Measurements from ENCODE around the gene MIEF1. TPM values are rescaled to one million over a fixed set of nuclear protein-coding genes. Genes with fewer than 3 reads are reported as not detected.

The MIEF1 gene
- total RNA-seq, 1 experiment from 2014 or later, result 29.9 TPM

DNA sequence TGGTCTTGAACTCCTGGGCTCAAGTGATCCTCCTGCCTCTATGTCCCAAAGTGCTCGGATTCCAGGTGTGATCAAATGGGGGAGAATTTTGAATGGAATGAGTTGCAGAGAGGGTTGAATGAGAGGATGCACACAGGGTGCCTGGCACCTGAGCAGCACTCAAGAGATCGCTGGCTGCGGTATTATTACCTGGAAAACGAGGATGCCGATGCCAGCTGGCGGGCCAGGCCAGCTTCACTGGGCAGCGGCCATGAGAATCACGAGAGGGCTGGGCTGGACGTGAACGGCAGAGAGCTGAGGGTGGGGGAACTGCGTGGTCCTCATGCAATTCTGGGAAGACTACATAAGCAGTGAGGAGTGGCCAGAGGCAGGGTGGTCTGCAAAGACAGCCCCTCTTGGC lies 42.4 kb upstream of the MIEF1 start:
- Histone ChIP-seq H3K36me3 (ENCODE audit: control insufficient read depth, insufficient read depth, low read length) (no peaks in the 10 kb centered on the region), H3K27ac (ENCODE audit: low read length) (no peak overlapping the region), H3K9me3 (ENCODE audit: control insufficient read depth, insufficient read depth, low read depth, low read length) (no peaks in the 10 kb centered on the region), H3K4me3 (ENCODE audit: low read depth in 2 of 2, low read length in 2 of 2) (no peak overlapping the region), H3K4me1 (ENCODE audit: control insufficient read depth, insufficient read depth, low read length) (no peaks in the 10 kb centered on the region), H3K27me3 (ENCODE audit: control insufficient read depth, insufficient read depth, low read length) (no peaks in the 10 kb centered on the region)
- DNase-seq (ENCODE audit: low read depth, low spot score) (no peak), ATAC-seq (no peak)
- BruUV-seq (replicated peaks), result no TSS peak
- ChIA-PET CTCF (no interaction called here), POLR2A (no interaction called here)
- intact Hi-C loops (cut with micrococcal nuclease; ENCODE audit: unreplicated experiment) (no loop called here), in situ Hi-C loops (cut with HindIII; ENCODE audit: low pct_unique_long_range_greater_than_20kb, low sequenced_read_pairs) (no loop called here)
- TF ChIP-seq, protein P1, sequence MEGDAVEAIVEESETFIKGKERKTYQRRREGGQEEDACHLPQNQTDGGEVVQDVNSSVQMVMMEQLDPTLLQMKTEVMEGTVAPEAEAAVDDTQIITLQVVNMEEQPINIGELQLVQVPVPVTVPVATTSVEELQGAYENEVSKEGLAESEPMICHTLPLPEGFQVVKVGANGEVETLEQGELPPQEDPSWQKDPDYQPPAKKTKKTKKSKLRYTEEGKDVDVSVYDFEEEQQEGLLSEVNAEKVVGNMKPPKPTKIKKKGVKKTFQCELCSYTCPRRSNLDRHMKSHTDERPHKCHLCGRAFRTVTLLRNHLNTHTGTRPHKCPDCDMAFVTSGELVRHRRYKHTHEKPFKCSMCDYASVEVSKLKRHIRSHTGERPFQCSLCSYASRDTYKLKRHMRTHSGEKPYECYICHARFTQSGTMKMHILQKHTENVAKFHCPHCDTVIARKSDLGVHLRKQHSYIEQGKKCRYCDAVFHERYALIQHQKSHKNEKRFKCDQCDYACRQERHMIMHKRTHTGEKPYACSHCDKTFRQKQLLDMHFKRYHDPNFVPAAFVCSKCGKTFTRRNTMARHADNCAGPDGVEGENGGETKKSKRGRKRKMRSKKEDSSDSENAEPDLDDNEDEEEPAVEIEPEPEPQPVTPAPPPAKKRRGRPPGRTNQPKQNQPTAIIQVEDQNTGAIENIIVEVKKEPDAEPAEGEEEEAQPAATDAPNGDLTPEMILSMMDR (IDR thresholded peaks at IDR 0.05), result no peak
- no peak for TF ChIP-seq POLR2AphosphoS5 (IDR thresholded peaks at IDR 0.05; ENCODE audit: low read depth, low read length)
- TF ChIP-seq SIN3A (IDR thresholded peaks at IDR 0.05; ENCODE audit: borderline replicate concordance, insufficient read depth, low read depth, low read length), result no peak
- TF ChIP-seq, protein P2, sequence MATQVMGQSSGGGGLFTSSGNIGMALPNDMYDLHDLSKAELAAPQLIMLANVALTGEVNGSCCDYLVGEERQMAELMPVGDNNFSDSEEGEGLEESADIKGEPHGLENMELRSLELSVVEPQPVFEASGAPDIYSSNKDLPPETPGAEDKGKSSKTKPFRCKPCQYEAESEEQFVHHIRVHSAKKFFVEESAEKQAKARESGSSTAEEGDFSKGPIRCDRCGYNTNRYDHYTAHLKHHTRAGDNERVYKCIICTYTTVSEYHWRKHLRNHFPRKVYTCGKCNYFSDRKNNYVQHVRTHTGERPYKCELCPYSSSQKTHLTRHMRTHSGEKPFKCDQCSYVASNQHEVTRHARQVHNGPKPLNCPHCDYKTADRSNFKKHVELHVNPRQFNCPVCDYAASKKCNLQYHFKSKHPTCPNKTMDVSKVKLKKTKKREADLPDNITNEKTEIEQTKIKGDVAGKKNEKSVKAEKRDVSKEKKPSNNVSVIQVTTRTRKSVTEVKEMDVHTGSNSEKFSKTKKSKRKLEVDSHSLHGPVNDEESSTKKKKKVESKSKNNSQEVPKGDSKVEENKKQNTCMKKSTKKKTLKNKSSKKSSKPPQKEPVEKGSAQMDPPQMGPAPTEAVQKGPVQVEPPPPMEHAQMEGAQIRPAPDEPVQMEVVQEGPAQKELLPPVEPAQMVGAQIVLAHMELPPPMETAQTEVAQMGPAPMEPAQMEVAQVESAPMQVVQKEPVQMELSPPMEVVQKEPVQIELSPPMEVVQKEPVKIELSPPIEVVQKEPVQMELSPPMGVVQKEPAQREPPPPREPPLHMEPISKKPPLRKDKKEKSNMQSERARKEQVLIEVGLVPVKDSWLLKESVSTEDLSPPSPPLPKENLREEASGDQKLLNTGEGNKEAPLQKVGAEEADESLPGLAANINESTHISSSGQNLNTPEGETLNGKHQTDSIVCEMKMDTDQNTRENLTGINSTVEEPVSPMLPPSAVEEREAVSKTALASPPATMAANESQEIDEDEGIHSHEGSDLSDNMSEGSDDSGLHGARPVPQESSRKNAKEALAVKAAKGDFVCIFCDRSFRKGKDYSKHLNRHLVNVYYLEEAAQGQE (IDR thresholded peaks at IDR 0.05; ENCODE audit: insufficient read depth in 1 of 2, low read depth in 2 of 2, low read length in 1 of 2), result no peak
- TF ChIP-seq TCF7L2 (IDR thresholded peaks at IDR 0.05; ENCODE audit: low read depth, low read length), result no peak

DNA sequence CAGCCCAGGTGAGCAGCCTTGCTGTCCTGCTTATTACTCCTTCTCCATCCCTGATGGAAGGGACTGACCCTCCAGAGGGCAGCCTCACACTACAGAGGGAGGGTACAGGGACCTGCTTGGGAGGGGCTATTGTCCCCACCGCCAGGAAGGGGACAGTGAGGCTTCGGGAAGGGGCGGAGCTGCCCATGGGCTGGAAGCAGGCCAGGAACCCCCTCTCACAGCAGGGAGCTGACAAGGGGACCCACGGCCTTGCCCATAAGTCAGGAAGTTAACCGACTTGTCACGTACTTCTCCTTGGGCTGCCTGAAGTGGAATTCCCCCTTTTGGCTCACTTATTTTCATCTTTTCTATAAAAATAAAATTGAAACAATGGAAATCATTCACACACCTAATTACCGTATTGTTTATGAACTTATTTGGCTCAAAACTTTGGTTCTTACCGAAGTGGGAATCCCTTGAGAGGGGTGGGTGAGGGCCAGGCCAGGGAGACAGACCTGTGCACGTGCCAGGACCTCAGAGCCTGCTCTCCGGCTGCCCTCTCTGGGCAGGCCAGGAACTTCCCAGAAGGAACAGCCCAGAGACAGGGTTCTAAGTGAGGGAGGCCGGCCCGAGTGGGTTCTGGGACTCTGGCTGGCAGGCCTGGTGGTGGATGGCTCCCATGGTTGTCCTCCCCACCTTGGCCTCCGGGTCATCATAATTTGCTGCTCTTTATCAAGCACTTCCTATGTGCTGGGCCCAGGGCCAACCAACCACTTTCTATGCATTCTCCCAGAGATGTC lies 39.5 kb upstream of the MIEF1 start:
- ATAC-seq (0 out of 2 replicates have a peak, but pooled peaks have one; percentile 57), DNase-seq (ENCODE audit: low read depth, low spot score) (no peak)
- H3K9me3 ChIP-seq (ENCODE audit: control insufficient read depth, insufficient read depth, low read depth, low read length), result no peaks in the 10 kb centered on the region
- H3K27me3 ChIP-seq (ENCODE audit: control insufficient read depth, insufficient read depth, low read length), result no peaks in the 10 kb centered on the region
- intact Hi-C loops (cut with micrococcal nuclease; ENCODE audit: unreplicated experiment), result no loop called here
- no peak overlapping the region for H3K27ac ChIP-seq (ENCODE audit: low read length)
- in situ Hi-C loops (cut with HindIII; ENCODE audit: low pct_unique_long_range_greater_than_20kb, low sequenced_read_pairs), result no loop called here
- BruUV-seq (replicated peaks), result no TSS peak
- H3K4me1 ChIP-seq (ENCODE audit: control insufficient read depth, insufficient read depth, low read length), result no peaks in the 10 kb centered on the region
- CTCF ChIA-PET, result no interaction called here
- POLR2A ChIA-PET, result no interaction called here
- no peak overlapping the region for H3K4me3 ChIP-seq (ENCODE audit: low read depth in 2 of 2, low read length in 2 of 2)
- no peaks in the 10 kb centered on the region for H3K36me3 ChIP-seq (ENCODE audit: control insufficient read depth, insufficient read depth, low read length)
- TF ChIP-seq, protein P2 (IDR thresholded peaks at IDR 0.05; ENCODE audit: insufficient read depth in 1 of 2, low read depth in 2 of 2, low read length in 1 of 2), result no peak
- TF ChIP-seq POLR2AphosphoS5 (IDR thresholded peaks at IDR 0.05; ENCODE audit: low read depth, low read length) (no peak), TCF7L2 (IDR thresholded peaks at IDR 0.05; ENCODE audit: low read depth, low read length) (no peak), SIN3A (IDR thresholded peaks at IDR 0.05; ENCODE audit: borderline replicate concordance, insufficient read depth, low read depth, low read length) (no peak)
- TF ChIP-seq, protein P1 (IDR thresholded peaks at IDR 0.05), result no peak

Data from Panc1 (cell line).